Putamen (tissue), 1 donor: ENCODE data around the gene LARGE2.

ENCODE experiments used
- DNase-seq: peaks from one replicate; pipeline ENCODE4 v3.0.0-alpha.2; 2016; ENCODE audit warnings: low spot score

The LARGE2 gene

GRCh38 chr11:45913942-45914635 is 8.4 kb upstream of the LARGE2 start:
- DNase-seq = no peak

- DNase-seq = no peak
These were observed 7.0 kb upstream of the LARGE2 start for GRCh38 chr11:45915446-45915845.

GRCh38 chr11:45917286-45917622 is 5.2 kb upstream of the LARGE2 start:
- no peak for DNase-seq

GRCh38 chr11:45917623-45918330 is 4.7 kb upstream of the LARGE2 start, which contains the start of gene PEX16:
PEX16 (minus strand) TSS chr11:45917877; CDS start chr11:45917811, 66 bp downstream.
- DNase-seq = peak; percentile 98

GRCh38 chr11:45918331-45918941 is 4.0 kb upstream of the LARGE2 start:
- peak; percentile 80 for DNase-seq

- DNase-seq = no peak
These were observed 3.3 kb upstream of the LARGE2 start for GRCh38 chr11:45918962-45919675.

- DNase-seq = no peak
These were observed 2.5 kb upstream of the LARGE2 start for GRCh38 chr11:45919806-45920530.

GRCh38 chr11:45920531-45921477 is 1.7 kb upstream of the LARGE2 start:
- no peak for DNase-seq

- no peak for DNase-seq
These were observed 663 bp upstream of the LARGE2 start for GRCh38 chr11:45921561-45922424.

GRCh38 chr11:45924036-45924915 is 1.8 kb downstream of the LARGE2 start:
- DNase-seq = no peak

GRCh38 chr11:45924927-45925326 is 2.5 kb downstream of the LARGE2 start:
- DNase-seq = no peak

- DNase-seq = no peak
These were observed 3.1 kb downstream of the LARGE2 start for GRCh38 chr11:45925550-45925949.

- no peak for DNase-seq
These were observed 3.5 kb downstream of the LARGE2 start for GRCh38 chr11:45926001-45926401.

GRCh38 chr11:45926536-45927331 is 4.3 kb downstream of the LARGE2 start:
- no peak for DNase-seq

- no peak for DNase-seq
These were observed 4.9 kb downstream of the LARGE2 start for GRCh38 chr11:45927332-45927683.

- no peak for DNase-seq
These were observed 5.4 kb downstream of the LARGE2 start for GRCh38 chr11:45927684-45928413.

- DNase-seq = no peak
These were observed 6.2 kb downstream of the LARGE2 start for GRCh38 chr11:45928535-45929215.
